ENCODE results near the gene ARHGAP42. TPM values are rescaled to one million over a fixed set of nuclear protein-coding genes. Genes with fewer than 3 reads are reported as not detected.
A peak's percentile ranks its signal among the peaks of the same experiment; 100 is the strongest.

Gene ARHGAP42
- total and polyA plus RNA-seq, 2 experiments from 2014 or later, result 64.8 to 135 TPM

- no peaks in the 10 kb centered on the region for H3K27me3 ChIP-seq
- H3K4me1 ChIP-seq (ENCODE audit: low read depth), result peaks cover 16% of the 10 kb centered on the region
- no peaks in the 10 kb centered on the region for H3K9me3 ChIP-seq (ENCODE audit: low read depth)
- no peak overlapping the region for H3K4me3 ChIP-seq
- TF ChIP-seq CTCF (IDR thresholded peaks at IDR 0.05; ENCODE audit: low read depth, low read length), result no peak
- H3K36me3 ChIP-seq, result no peaks in the 10 kb centered on the region
- DNase-seq (ENCODE audit: low read depth in 1 of 2, low spot score in 1 of 2), result no peak
- H3K27ac ChIP-seq, result no peak overlapping the region
Observed at GRCh38 chr11:100810146-100810545, 123.1 kb downstream of the ARHGAP42 start.

GRCh38 chr11:100810666-100811065 lies 123.6 kb downstream of the ARHGAP42 start:
- H3K4me1 ChIP-seq (ENCODE audit: low read depth), result peaks cover 16% of the 10 kb centered on the region
- DNase-seq (ENCODE audit: low read depth in 1 of 2, low spot score in 1 of 2), result no peak
- no peaks in the 10 kb centered on the region for H3K9me3 ChIP-seq (ENCODE audit: low read depth)
- no peaks in the 10 kb centered on the region for H3K36me3 ChIP-seq
- no peak overlapping the region for H3K4me3 ChIP-seq
- H3K27me3 ChIP-seq, result no peaks in the 10 kb centered on the region
- no peak for TF ChIP-seq CTCF (IDR thresholded peaks at IDR 0.05; ENCODE audit: low read depth, low read length)
- no peak overlapping the region for H3K27ac ChIP-seq

- Histone ChIP-seq H3K27ac (peak overlapping the region; percentile 16), H3K9me3 (ENCODE audit: low read depth) (no peaks in the 10 kb centered on the region), H3K4me1 (ENCODE audit: low read depth) (peaks cover 30% of the 10 kb centered on the region), H3K4me3 (no peak overlapping the region), H3K36me3 (no peaks in the 10 kb centered on the region), H3K27me3 (no peaks in the 10 kb centered on the region)
- TF ChIP-seq CTCF (IDR thresholded peaks at IDR 0.05; ENCODE audit: low read depth, low read length), result no peak
- no peak for DNase-seq (ENCODE audit: low read depth in 1 of 2, low spot score in 1 of 2)
Observed at GRCh38 chr11:100812517-100812916, 125.4 kb downstream of the ARHGAP42 start.

GRCh38 chr11:100815787-100816330 lies 128.8 kb downstream of the ARHGAP42 start:
- no peaks in the 10 kb centered on the region for H3K27me3 ChIP-seq
- peak overlapping the region; percentile 72 for H3K27ac ChIP-seq
- H3K9me3 ChIP-seq (ENCODE audit: low read depth), result no peaks in the 10 kb centered on the region
- H3K4me3 ChIP-seq, result no peak overlapping the region
- no peak for DNase-seq (ENCODE audit: low read depth in 1 of 2, low spot score in 1 of 2)
- H3K36me3 ChIP-seq, result no peaks in the 10 kb centered on the region
- TF ChIP-seq CTCF (IDR thresholded peaks at IDR 0.05; ENCODE audit: low read depth, low read length), result no peak
- H3K4me1 ChIP-seq (ENCODE audit: low read depth), result peaks cover 26% of the 10 kb centered on the region

- TF ChIP-seq CTCF (IDR thresholded peaks at IDR 0.05; ENCODE audit: low read depth, low read length), result no peak
- Histone ChIP-seq H3K27me3 (no peaks in the 10 kb centered on the region), H3K4me3 (no peak overlapping the region), H3K36me3 (no peaks in the 10 kb centered on the region), H3K27ac (peak overlapping the region; percentile 72), H3K9me3 (ENCODE audit: low read depth) (no peaks in the 10 kb centered on the region), H3K4me1 (ENCODE audit: low read depth) (peaks cover 30% of the 10 kb centered on the region)
- peak; percentile 13 to 20 for DNase-seq (ENCODE audit: low read depth in 1 of 2, low spot score in 1 of 2)
Observed at GRCh38 chr11:100816823-100817222, 129.7 kb downstream of the ARHGAP42 start.
